WI38 (cell line): ENCODE measurements around the gene NEDD9.

Source experiments
- H3K4me3 ChIP-seq: 2 replicates; pipeline ENCODE4 v1.5.1; 2011; ENCODE audit warnings: low read depth, mild to moderate bottlenecking, control low read depth, low read length
- CTCF ChIP-seq: IDR thresholded peaks from 2 replicates; pipeline ENCODE4 v1.5.1; 2012; ENCODE audit warnings: low read depth, mild to moderate bottlenecking, control low read depth, low read length

NEDD9 gene

GRCh38 chr6:11192167-11192566, 40.3 kb downstream of the NEDD9 start:
- TF ChIP-seq CTCF, result no peak
- no peak overlapping the region for H3K4me3 ChIP-seq

- H3K4me3 ChIP-seq, result no peak overlapping the region
- TF ChIP-seq CTCF, result no peak
These were observed 41.7 kb downstream of the NEDD9 start for GRCh38 chr6:11190625-11191245.

GRCh38 chr6:11189865-11190624, 42.4 kb downstream of the NEDD9 start:
- TF ChIP-seq CTCF, result no peak
- H3K4me3 ChIP-seq, result no peak overlapping the region

DNA sequence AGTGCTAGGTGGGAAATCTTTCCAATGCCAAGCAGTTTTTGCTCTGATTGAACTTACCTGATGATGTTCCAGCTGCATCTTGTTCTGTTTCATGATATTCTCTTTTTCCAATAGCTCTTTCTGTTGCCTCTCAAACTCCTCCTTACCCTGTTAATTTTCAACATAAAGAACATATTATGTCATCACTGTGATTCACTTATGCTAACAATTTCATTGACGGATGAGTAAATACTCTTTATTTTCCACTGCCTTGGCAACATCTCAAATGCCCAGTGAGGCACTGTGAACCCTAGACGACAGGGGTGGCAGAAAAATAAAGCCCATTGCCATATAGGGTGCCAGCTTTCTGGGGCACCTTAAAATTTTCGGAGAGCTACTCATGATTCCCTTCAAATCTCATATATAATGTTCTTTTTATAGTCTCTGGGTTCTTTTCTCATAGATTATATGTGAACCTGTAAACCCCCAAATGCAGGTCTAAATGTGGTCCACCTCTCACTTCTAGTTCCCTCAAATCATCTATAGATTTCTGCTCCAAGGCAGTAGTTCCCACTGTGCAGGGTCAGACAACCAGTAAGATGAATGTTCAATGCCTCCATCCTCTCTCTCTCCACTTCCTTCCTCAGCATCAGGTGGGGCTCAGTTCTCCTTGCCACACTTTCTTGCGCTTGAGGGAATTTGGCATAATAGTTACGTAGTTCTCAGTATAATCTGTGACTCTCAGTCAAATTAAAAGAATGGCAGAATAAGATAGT, 44.1 kb downstream of the NEDD9 start:
- H3K4me3 ChIP-seq, result no peak overlapping the region
- no peak for TF ChIP-seq CTCF

GRCh38 chr6:11187301-11187700, 45.2 kb downstream of the NEDD9 start:
- no peak for TF ChIP-seq CTCF
- H3K4me3 ChIP-seq, result no peak overlapping the region

- TF ChIP-seq CTCF, result no peak
- no peak overlapping the region for H3K4me3 ChIP-seq
These were observed 47.1 kb downstream of the NEDD9 start for GRCh38 chr6:11185204-11185842.
